Measurements from ENCODE around the gene NKX6-2.

- TF ChIP-seq EP300 (IDR thresholded peaks at IDR 0.05; ENCODE audit: borderline replicate concordance) (no peak), ZBTB7A (IDR thresholded peaks at IDR 0.05; ENCODE audit: low read depth) (0 out of 2 replicates have a peak, but pooled peaks have one; percentile 32)
These were observed 49.2 kb upstream of the NKX6-2 start for GRCh38 chr10:132834891-132835847.

All from Ishikawa (cell line).